ENCODE measurements around the gene TGM5.

DNA sequence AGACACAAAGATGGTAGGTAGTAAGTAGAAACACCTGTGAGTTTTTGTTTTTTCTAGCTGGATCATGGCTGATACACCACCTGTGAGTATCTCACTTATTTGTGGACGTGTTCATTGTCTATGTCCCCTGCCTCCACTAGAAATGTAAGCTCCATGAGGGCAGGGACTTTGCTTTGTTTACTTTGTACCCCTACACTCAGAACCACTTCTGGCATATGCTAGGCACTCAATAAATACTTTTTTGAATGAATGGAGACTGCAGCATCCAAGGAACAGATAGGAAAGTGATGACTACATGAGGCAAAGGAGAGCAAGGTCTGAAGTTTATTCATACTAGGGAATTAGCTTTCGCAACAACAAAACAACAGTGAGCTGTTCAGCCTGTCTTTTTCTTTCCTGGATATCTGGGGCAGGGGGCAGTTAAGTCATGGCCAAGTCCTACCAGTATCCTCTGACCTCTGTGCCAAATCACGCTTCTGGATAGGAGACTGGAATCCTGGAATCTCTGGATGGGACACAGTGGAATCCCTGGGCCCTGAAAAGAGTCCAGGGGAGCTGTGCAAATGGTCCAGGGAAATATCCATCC, 34.3 kb downstream of the TGM5 start:
- TF ChIP-seq POLR2AphosphoS5 (IDR thresholded peaks at IDR 0.05), result no peak
- TF ChIP-seq CTCF (IDR thresholded peaks at IDR 0.05), result no peak
